HG02885 (cell line): ENCODE data around the gene SDR9C7.
"Not testable (repeated sequence)": the region's sequence is repeated elsewhere in the genome, so short reads cannot be mapped to it uniquely, and the experiment has no call there.

Source experiments
- ATAC-seq: cut with Tn5 transposase; IDR thresholded peaks from one replicate; pipeline ENCODE4 v1.9.1; 2021; ENCODE audit warnings: mild to moderate bottlenecking; ENCODE audit not compliant: unreplicated experiment, poor library complexity

The SDR9C7 gene

GRCh38 chr12:56933826-56934625 lies at the start of gene SDR9C7:
SDR9C7 (minus strand) TSS chr12:56934408; CDS start chr12:56934261, 147 bp downstream.
- ATAC-seq: no peak

GRCh38 chr12:56983386-56983785 lies 49.2 kb upstream of the SDR9C7 start:
- ATAC-seq: no peak

GRCh38 chr12:56982578-56983236 lies 48.5 kb upstream of the SDR9C7 start:
- ATAC-seq: not testable (repeated sequence)

GRCh38 chr12:56980941-56981530 lies 46.8 kb upstream of the SDR9C7 start:
- ATAC-seq: no peak

- ATAC-seq: no peak
These were observed 46.1 kb upstream of the SDR9C7 start for GRCh38 chr12:56980268-56980667.

GRCh38 chr12:56979628-56980027 lies 45.4 kb upstream of the SDR9C7 start:
- no peak for ATAC-seq

- no peak for ATAC-seq
These were observed 44.4 kb upstream of the SDR9C7 start for GRCh38 chr12:56978397-56979138.

- not testable (repeated sequence) for ATAC-seq
These were observed 43.2 kb upstream of the SDR9C7 start for GRCh38 chr12:56977361-56977760.

- ATAC-seq: not testable (repeated sequence)
These were observed 40.0 kb upstream of the SDR9C7 start for GRCh38 chr12:56974224-56974623.

GRCh38 chr12:56968910-56969309 lies 34.7 kb upstream of the SDR9C7 start:
- not testable (repeated sequence) for ATAC-seq

GRCh38 chr12:56965997-56966642 lies 31.9 kb upstream of the SDR9C7 start:
- ATAC-seq: not testable (repeated sequence)

- not testable (repeated sequence) for ATAC-seq
These were observed 30.9 kb upstream of the SDR9C7 start for GRCh38 chr12:56965124-56965523.

GRCh38 chr12:56963557-56963956 lies 29.3 kb upstream of the SDR9C7 start:
- ATAC-seq: not testable (repeated sequence)

GRCh38 chr12:56962247-56962646 lies 28.0 kb upstream of the SDR9C7 start:
- not testable (repeated sequence) for ATAC-seq

GRCh38 chr12:56958422-56958821 lies 24.2 kb upstream of the SDR9C7 start:
- no peak for ATAC-seq

GRCh38 chr12:56957229-56958052 lies 23.2 kb upstream of the SDR9C7 start, which contains the start of gene RDH16:
RDH16 (minus strand) TSS chr12:56957608; CDS start chr12:56957462, 146 bp downstream.
- no peak for ATAC-seq

- ATAC-seq: no peak
These were observed 21.5 kb upstream of the SDR9C7 start for GRCh38 chr12:56955631-56956256.

- no peak for ATAC-seq
These were observed 20.7 kb upstream of the SDR9C7 start for GRCh38 chr12:56954958-56955355.
